Measurements from ENCODE around the gene PGAP6.
"Not testable (repeated sequence)": the region's sequence is repeated elsewhere in the genome, so short reads cannot be mapped to it uniquely, and the experiment has no call there.

PGAP6 gene

GRCh38 chr16:379961-380761 lies 1.6 kb downstream of the PGAP6 start:
- in situ Hi-C loops (cut with MboI; ENCODE audit: low sequenced_read_pairs): no loop called here

GRCh38 chr16:379183-379960 lies 2.4 kb downstream of the PGAP6 start:
- in situ Hi-C loops (cut with MboI; ENCODE audit: low sequenced_read_pairs): no loop called here

GRCh38 chr16:378821-379182 lies 3.0 kb downstream of the PGAP6 start:
- in situ Hi-C loops (cut with MboI; ENCODE audit: low sequenced_read_pairs): no loop called here

GRCh38 chr16:378113-378820 lies 3.5 kb downstream of the PGAP6 start:
- in situ Hi-C loops (cut with MboI; ENCODE audit: low sequenced_read_pairs): not testable (repeated sequence)

- in situ Hi-C loops (cut with MboI; ENCODE audit: low sequenced_read_pairs): no loop called here
These were observed 4.3 kb downstream of the PGAP6 start for GRCh38 chr16:377419-377951.

- in situ Hi-C loops (cut with MboI; ENCODE audit: low sequenced_read_pairs): no loop called here
These were observed 4.9 kb downstream of the PGAP6 start for GRCh38 chr16:376817-377418.

- in situ Hi-C loops (cut with MboI; ENCODE audit: low sequenced_read_pairs): no loop called here
These were observed 5.6 kb downstream of the PGAP6 start for GRCh38 chr16:375927-376816.

GRCh38 chr16:375212-375611 lies 6.6 kb downstream of the PGAP6 start:
- in situ Hi-C loops (cut with MboI; ENCODE audit: low sequenced_read_pairs): no loop called here

- in situ Hi-C loops (cut with MboI; ENCODE audit: low sequenced_read_pairs): no loop called here
These were observed 7.2 kb downstream of the PGAP6 start for GRCh38 chr16:374616-374926.

- in situ Hi-C loops (cut with MboI; ENCODE audit: low sequenced_read_pairs): no loop called here
These were observed 7.7 kb downstream of the PGAP6 start for GRCh38 chr16:373848-374615.

- in situ Hi-C loops (cut with MboI; ENCODE audit: low sequenced_read_pairs): no loop called here
These were observed 8.7 kb downstream of the PGAP6 start for GRCh38 chr16:373020-373598.

GRCh38 chr16:372302-372983 lies 9.3 kb downstream of the PGAP6 start:
- in situ Hi-C loops (cut with MboI; ENCODE audit: low sequenced_read_pairs): no loop called here

- in situ Hi-C loops (cut with MboI; ENCODE audit: low sequenced_read_pairs): no loop called here
These were observed 10.1 kb downstream of the PGAP6 start for GRCh38 chr16:371515-372301.

GRCh38 chr16:370979-371514 lies 10.7 kb downstream of the PGAP6 start:
- in situ Hi-C loops (cut with MboI; ENCODE audit: low sequenced_read_pairs): no loop called here

- in situ Hi-C loops (cut with MboI; ENCODE audit: low sequenced_read_pairs): no loop called here
These were observed 11.3 kb downstream of the PGAP6 start, which contains the start of gene MRPL28 for GRCh38 chr16:370443-370842. Gene MRPL28, minus strand, starts transcription at chr16:370538. Its CDS starts 320 bp downstream, at chr16:370218.

GRCh38 chr16:369866-370436 lies 11.8 kb downstream of the PGAP6 start:
- in situ Hi-C loops (cut with MboI; ENCODE audit: low sequenced_read_pairs): no loop called here

GRCh38 chr16:369275-369865 lies 12.4 kb downstream of the PGAP6 start:
- in situ Hi-C loops (cut with MboI; ENCODE audit: low sequenced_read_pairs): no loop called here
